Mucosa of rectum (tissue), 2 donors: ENCODE measurements around the gene LSM14A.
"Not testable (repeated sequence)": the region's sequence is repeated elsewhere in the genome, so short reads cannot be mapped to it uniquely, and the experiment has no call there.

Experiments
- H3K27ac ChIP-seq, 2 donors: one replicate each; pipeline ENCODE4 v1.7.0; 2013; ENCODE audit warnings: inconsistent platforms in 2 of 2, low read depth in 2 of 2, low read length in 2 of 2
- H3K27me3 ChIP-seq, 2 donors: one replicate each; pipeline ENCODE4 v1.7.0; 2013; ENCODE audit warnings: low read length in 2 of 2; ENCODE audit not compliant: control insufficient read depth in 2 of 2, insufficient read depth in 2 of 2
- H3K36me3 ChIP-seq, 2 donors: one replicate each; pipeline ENCODE4 v1.7.0; 2013; ENCODE audit warnings: low read length in 2 of 2; ENCODE audit not compliant: control insufficient read depth in 2 of 2, insufficient read depth in 2 of 2
- H3K4me1 ChIP-seq, 2 donors: one replicate each; pipeline ENCODE4 v1.7.0; 2013; ENCODE audit warnings: low read length in 2 of 2, mild to moderate bottlenecking in 1 of 2; ENCODE audit not compliant: control insufficient read depth in 2 of 2, insufficient read depth in 2 of 2
- H3K4me3 ChIP-seq, 2 donors: one replicate each; pipeline ENCODE4 v1.7.0; 2013; ENCODE audit warnings: low read length in 2 of 2
- H3K9ac ChIP-seq, 2 donors: one replicate each; pipeline ENCODE4 v1.7.0; 2013; ENCODE audit warnings: low read length in 2 of 2, low read depth in 1 of 2, mild to moderate bottlenecking in 1 of 2
- H3K9me3 ChIP-seq, 2 donors: one replicate each; pipeline ENCODE4 v1.7.0; 2013; ENCODE audit warnings: low read length in 2 of 2; ENCODE audit not compliant: control insufficient read depth in 2 of 2
- donor health status: healthy.
- donor health status: Normal muscosa, but diverticular disease.

Gene LSM14A

GRCh38 chr19:34188408-34188807, 16.1 kb downstream of the LSM14A start:
- Histone ChIP-seq H3K27ac (no peak overlapping the region), H3K9me3 (no peaks in the 10 kb centered on the region), H3K4me3 (no peak overlapping the region), H3K4me1 (peaks cover 7 to 8% of the 10 kb centered on the region in 2 donors), H3K27me3 (no peaks in the 10 kb centered on the region), H3K36me3 (peaks cover 0 to under 1% of the 10 kb centered on the region in 2 donors), H3K9ac (no peak overlapping the region)

- no peaks in the 10 kb centered on the region for H3K27me3 ChIP-seq
- peaks cover 2 to 9% of the 10 kb centered on the region in 2 donors for H3K36me3 ChIP-seq
- H3K4me3 ChIP-seq, result no peak overlapping the region
- H3K4me1 ChIP-seq, result peaks cover 7 to 8% of the 10 kb centered on the region in 2 donors
- H3K9ac ChIP-seq, result no peak overlapping the region
- H3K9me3 ChIP-seq, result no peaks in the 10 kb centered on the region
- H3K27ac ChIP-seq, result no peak overlapping the region
These were observed 17.1 kb downstream of the LSM14A start for GRCh38 chr19:34189199-34189916.

- no peaks in the 10 kb centered on the region for H3K27me3 ChIP-seq
- H3K9me3 ChIP-seq, result no peaks in the 10 kb centered on the region
- peaks cover 5 to 15% of the 10 kb centered on the region in 2 donors for H3K36me3 ChIP-seq
- peaks cover 7 to 8% of the 10 kb centered on the region in 2 donors for H3K4me1 ChIP-seq
- no peak overlapping the region for H3K27ac ChIP-seq
- no peak overlapping the region for H3K4me3 ChIP-seq
- no peak overlapping the region for H3K9ac ChIP-seq
These were observed 17.7 kb downstream of the LSM14A start for GRCh38 chr19:34189917-34190425.

GRCh38 chr19:34191355-34191962, 19.2 kb downstream of the LSM14A start:
- no peak overlapping the region for H3K4me3 ChIP-seq
- H3K9ac ChIP-seq, result no peak overlapping the region
- no peaks in the 10 kb centered on the region for H3K9me3 ChIP-seq
- peaks cover 0 to 2% of the 10 kb centered on the region in 2 donors for H3K4me1 ChIP-seq
- no peak overlapping the region for H3K27ac ChIP-seq
- no peaks in the 10 kb centered on the region for H3K27me3 ChIP-seq
- peaks cover 12 to 26% of the 10 kb centered on the region in 2 donors for H3K36me3 ChIP-seq

- Histone ChIP-seq H3K9me3 (no peaks in the 10 kb centered on the region), H3K27me3 (no peaks in the 10 kb centered on the region), H3K36me3 (peaks cover 19 to 37% of the 10 kb centered on the region in 2 donors), H3K4me1 (no peaks in the 10 kb centered on the region), H3K9ac (no peak overlapping the region), H3K4me3 (no peak overlapping the region), H3K27ac (no peak overlapping the region)
These were observed 21.1 kb downstream of the LSM14A start for GRCh38 chr19:34193439-34193838.

GRCh38 chr19:34193876-34194275, 21.6 kb downstream of the LSM14A start:
- Histone ChIP-seq H3K27me3 (no peaks in the 10 kb centered on the region), H3K9ac (no peak overlapping the region), H3K36me3 (peaks cover 19 to 38% of the 10 kb centered on the region in 2 donors)

GRCh38 chr19:34201133-34201532, 28.8 kb downstream of the LSM14A start:
- H3K9ac ChIP-seq, result no peak overlapping the region
- H3K4me1 ChIP-seq, result no peaks in the 10 kb centered on the region
- peaks cover 14 to 27% of the 10 kb centered on the region in 2 donors for H3K36me3 ChIP-seq

More at GRCh38 chr19:34193876-34194275, 21.6 kb downstream of the LSM14A start:
- H3K9me3 ChIP-seq, result no peaks in the 10 kb centered on the region
- no peak overlapping the region for H3K4me3 ChIP-seq
- no peak overlapping the region for H3K27ac ChIP-seq
- no peaks in the 10 kb centered on the region for H3K4me1 ChIP-seq

GRCh38 chr19:34205324-34205723, 33.0 kb downstream of the LSM14A start:
- H3K9me3 ChIP-seq, H3K4me3 ChIP-seq, H3K27ac ChIP-seq, H3K4me1 ChIP-seq, H3K27me3 ChIP-seq, H3K9ac ChIP-seq: not testable (repeated sequence)
- peaks cover 12 to 18% of the 10 kb centered on the region in 2 donors for H3K36me3 ChIP-seq

More at GRCh38 chr19:34201133-34201532, 28.8 kb downstream of the LSM14A start:
- no peak overlapping the region for H3K4me3 ChIP-seq
- no peak overlapping the region for H3K27ac ChIP-seq
- H3K9me3 ChIP-seq, result no peaks in the 10 kb centered on the region
- H3K27me3 ChIP-seq, result no peaks in the 10 kb centered on the region

- H3K9me3 ChIP-seq, result no peaks in the 10 kb centered on the region
- H3K27ac ChIP-seq, result no peak overlapping the region
- no peak overlapping the region for H3K9ac ChIP-seq
- H3K27me3 ChIP-seq, result no peaks in the 10 kb centered on the region
- no peaks in the 10 kb centered on the region for H3K4me1 ChIP-seq
- peaks cover 19 to 28% of the 10 kb centered on the region in 2 donors for H3K36me3 ChIP-seq
- H3K4me3 ChIP-seq, result no peak overlapping the region
These were observed 36.1 kb downstream of the LSM14A start for GRCh38 chr19:34208291-34208884.

GRCh38 chr19:34209726-34210125, 37.4 kb downstream of the LSM14A start:
- no peaks in the 10 kb centered on the region for H3K27me3 ChIP-seq
- H3K9me3 ChIP-seq, result no peaks in the 10 kb centered on the region
- H3K9ac ChIP-seq, result no peak overlapping the region
- H3K4me3 ChIP-seq, result no peak overlapping the region
- no peak overlapping the region for H3K27ac ChIP-seq
- H3K36me3 ChIP-seq, result peaks cover 23 to 37% of the 10 kb centered on the region in 2 donors
- no peaks in the 10 kb centered on the region for H3K4me1 ChIP-seq
